T-helper 9 cell (primary cell): ENCODE data around the gene WDR33.

Experiments used
- DNase-seq: peaks from one replicate; pipeline ENCODE4 v3.0.0-alpha.2; 2020

WDR33 gene

GRCh38 chr2:127653421-127654083 is 157.4 kb downstream of the WDR33 start:
- no peak for DNase-seq

GRCh38 chr2:127652786-127653357 is 158.1 kb downstream of the WDR33 start:
- DNase-seq: no peak

- DNase-seq: no peak
Measured at GRCh38 chr2:127651971-127652550, 158.9 kb downstream of the WDR33 start.

GRCh38 chr2:127651381-127651809 is 159.6 kb downstream of the WDR33 start:
- no peak for DNase-seq
